GM19395 (cell line): ENCODE measurements around the gene TTLL7.
A peak's percentile ranks its signal among the peaks of the same experiment; 100 is the strongest.

Experiments
- ATAC-seq: cut with Tn5 transposase; IDR thresholded peaks from one replicate; pipeline ENCODE4 v1.9.1; 2021; ENCODE audit warnings: mild to moderate bottlenecking, moderate library complexity; ENCODE audit not compliant: unreplicated experiment

Gene TTLL7, protein sequence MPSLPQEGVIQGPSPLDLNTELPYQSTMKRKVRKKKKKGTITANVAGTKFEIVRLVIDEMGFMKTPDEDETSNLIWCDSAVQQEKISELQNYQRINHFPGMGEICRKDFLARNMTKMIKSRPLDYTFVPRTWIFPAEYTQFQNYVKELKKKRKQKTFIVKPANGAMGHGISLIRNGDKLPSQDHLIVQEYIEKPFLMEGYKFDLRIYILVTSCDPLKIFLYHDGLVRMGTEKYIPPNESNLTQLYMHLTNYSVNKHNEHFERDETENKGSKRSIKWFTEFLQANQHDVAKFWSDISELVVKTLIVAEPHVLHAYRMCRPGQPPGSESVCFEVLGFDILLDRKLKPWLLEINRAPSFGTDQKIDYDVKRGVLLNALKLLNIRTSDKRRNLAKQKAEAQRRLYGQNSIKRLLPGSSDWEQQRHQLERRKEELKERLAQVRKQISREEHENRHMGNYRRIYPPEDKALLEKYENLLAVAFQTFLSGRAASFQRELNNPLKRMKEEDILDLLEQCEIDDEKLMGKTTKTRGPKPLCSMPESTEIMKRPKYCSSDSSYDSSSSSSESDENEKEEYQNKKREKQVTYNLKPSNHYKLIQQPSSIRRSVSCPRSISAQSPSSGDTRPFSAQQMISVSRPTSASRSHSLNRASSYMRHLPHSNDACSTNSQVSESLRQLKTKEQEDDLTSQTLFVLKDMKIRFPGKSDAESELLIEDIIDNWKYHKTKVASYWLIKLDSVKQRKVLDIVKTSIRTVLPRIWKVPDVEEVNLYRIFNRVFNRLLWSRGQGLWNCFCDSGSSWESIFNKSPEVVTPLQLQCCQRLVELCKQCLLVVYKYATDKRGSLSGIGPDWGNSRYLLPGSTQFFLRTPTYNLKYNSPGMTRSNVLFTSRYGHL

DNA sequence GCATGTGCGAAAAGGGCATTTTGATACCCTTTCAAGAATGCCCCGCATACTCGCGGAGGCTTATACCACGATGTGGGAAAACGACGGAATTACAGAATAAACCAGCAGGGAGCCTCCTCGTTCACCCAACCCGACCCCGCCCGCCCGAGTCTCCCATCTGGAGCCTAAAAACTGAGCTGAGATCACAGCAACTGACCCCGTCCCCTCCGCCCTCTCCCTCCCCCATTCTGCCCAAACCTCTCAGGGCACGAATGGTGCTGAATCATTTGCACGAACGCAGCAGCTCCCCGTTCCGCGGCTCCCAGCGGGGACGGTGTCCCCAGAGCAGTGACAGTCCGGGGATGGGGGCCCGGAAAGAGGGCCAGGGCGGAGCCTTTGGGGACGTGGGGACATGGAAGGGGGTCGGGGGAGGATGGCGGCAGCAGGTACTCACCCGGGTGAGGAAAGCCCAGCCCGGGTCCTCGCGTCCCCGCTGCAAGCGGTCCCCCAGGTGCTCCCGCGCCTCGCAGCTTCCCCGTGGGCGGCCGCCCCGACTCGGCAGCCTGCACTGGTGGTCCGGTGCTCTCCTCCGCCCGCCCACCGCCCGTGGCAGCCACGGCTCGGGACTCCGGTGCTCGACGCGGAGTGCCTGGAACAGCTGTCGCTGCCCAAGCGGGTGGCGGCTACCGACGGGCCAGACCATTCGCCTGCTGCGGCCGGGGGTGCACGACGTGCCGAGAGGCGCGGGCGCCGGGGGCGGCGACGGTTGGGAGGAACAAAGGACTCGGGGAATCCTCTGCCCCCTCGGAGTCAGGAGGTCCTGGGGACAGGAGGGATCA lies at the start of gene TTLL7:
Gene TTLL7, minus strand, starts transcription at position 635 of the 818 bp plus-strand sequence. CDS start 46,921 bp downstream, outside the sequence.
- peak; percentile 89 for ATAC-seq

DNA sequence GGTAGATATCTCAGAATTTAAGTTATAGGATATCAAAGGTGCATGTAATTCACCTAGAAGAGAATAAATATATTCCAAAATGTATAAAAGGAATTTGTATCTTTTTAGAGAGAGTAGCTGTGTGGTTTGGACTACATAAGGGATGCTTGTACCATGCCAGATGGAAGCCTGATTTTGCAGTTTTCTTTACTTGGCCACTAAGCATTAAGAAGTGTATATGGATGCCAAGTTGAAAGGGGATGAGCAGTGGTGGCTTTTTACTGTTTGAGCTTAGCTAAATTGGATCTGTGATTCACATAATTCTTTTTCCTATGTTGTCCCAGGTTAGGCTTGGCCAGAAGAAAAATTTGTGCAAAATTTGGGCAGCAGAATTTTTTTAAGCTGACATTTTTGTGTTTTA lies 43.5 kb upstream of the TTLL7 start:
- no peak for ATAC-seq

GRCh38 chr1:84037758-84038611 lies 39.1 kb upstream of the TTLL7 start:
- ATAC-seq = no peak

DNA sequence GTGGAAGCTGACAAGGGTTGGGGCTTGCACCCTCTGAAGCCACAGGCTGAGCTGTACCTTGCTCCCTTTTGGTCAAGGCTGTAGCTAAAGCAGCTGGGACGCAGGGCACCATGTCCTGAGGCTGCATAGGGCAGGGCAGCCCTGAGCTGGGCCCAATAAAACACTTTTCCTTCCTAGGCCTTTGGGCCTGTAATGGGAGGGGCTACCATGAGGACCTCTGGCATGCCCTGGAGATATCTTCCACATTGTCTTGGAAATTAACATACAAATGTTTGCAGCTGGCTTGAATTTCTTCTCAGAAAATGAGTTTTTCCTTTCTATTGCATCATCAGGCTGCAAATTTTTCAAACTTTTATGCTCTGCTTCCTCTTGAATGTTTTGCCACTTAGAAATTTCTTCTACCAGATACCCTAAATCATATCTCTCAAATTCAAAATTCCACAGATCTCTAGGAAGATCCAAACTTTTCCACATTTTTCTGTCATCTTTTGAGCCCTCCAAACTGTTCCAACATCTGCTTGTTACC lies 32.9 kb upstream of the TTLL7 start:
- ATAC-seq = no peak

GRCh38 chr1:84027368-84027767 lies 28.4 kb upstream of the TTLL7 start:
- ATAC-seq = no peak

DNA sequence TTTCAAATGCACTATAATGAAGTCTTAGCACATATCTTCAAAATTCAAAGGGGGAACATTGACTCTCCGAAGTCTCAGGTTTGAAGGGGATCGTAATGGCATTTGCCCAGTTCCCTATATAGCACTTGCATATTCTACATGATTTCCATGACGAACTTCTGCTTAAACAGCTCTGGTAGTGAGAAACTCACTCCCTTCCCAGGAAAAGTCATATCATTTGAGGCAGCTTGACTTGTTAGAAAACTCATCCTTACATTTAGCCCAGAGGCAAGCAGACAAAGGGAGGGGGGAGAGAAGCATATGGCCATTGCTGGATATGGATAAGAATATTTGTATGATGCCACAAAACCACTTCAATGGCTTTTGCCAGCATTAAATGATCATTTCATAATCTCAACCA lies 27.0 kb upstream of the TTLL7 start:
- no peak for ATAC-seq

GRCh38 chr1:84021822-84022221 lies 22.9 kb upstream of the TTLL7 start:
- no peak for ATAC-seq

GRCh38 chr1:84020151-84020550 lies 21.2 kb upstream of the TTLL7 start:
- no peak for ATAC-seq

DNA sequence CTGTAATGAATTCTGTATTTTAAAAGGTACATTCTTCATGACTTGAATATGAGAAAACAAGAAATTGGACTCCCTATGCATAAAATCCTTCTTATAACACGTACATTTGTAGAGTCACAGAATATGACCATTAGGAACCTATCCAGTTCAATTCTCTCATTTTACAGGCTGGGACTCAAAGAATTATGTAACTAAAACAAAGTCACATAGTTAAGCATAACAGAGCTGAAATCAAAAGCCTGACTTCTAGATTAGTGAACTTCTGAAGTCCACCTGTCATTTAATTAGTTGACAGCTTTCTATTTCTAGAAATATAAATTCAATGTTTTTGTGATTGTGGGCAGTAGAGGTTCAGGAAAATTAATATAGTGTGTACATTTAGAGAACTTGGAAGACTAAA lies 20.3 kb upstream of the TTLL7 start:
- ATAC-seq = no peak

DNA sequence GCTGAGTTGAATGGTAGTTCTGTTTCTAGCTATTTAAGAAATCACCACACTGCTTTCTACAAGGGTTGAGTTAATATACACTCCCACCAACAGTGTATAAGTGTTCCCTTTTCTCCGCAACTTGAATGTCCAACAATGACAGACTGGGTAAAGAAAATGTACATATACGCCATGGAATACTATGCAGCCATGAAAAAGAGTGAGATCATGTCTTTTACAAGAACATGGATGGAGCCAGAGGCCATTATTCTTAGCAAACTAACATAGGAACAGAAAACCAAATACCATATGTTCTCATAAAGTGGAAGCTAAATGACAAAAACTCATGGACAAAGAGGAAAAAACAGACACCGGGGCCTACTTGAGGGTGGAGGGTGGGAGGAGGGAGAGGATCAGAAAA lies 14.8 kb upstream of the TTLL7 start:
- no peak for ATAC-seq

- no peak for ATAC-seq
Measured at GRCh38 chr1:84012018-84012417, 13.1 kb upstream of the TTLL7 start.

GRCh38 chr1:84010136-84010535 lies 11.2 kb upstream of the TTLL7 start:
- ATAC-seq = no peak

- ATAC-seq = no peak
Measured at GRCh38 chr1:84008631-84009030, 9.7 kb upstream of the TTLL7 start.

DNA sequence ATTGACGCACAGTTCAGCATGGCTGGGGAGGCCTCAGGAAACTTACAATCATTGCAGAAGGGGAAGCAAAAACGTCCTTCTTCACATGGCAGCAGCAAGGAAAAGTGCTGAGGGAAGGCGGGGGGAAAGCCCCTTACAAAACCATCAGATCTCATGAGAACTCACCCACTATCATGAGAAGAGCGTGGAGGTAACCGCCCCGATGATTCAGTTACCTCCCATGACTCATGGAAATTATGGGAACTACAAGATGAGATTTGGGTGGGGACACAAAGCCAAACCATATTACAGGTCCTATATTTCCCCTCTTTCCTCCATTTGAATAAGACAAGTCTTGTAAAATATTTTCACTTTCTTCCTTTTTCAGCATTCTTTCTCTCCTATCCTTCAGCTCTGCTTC lies 7.7 kb upstream of the TTLL7 start:
- ATAC-seq = no peak

GRCh38 chr1:84001501-84001900 lies 2.6 kb upstream of the TTLL7 start:
- no peak for ATAC-seq

- ATAC-seq = no peak
Measured at GRCh38 chr1:84000954-84001495, 2.1 kb upstream of the TTLL7 start.

DNA sequence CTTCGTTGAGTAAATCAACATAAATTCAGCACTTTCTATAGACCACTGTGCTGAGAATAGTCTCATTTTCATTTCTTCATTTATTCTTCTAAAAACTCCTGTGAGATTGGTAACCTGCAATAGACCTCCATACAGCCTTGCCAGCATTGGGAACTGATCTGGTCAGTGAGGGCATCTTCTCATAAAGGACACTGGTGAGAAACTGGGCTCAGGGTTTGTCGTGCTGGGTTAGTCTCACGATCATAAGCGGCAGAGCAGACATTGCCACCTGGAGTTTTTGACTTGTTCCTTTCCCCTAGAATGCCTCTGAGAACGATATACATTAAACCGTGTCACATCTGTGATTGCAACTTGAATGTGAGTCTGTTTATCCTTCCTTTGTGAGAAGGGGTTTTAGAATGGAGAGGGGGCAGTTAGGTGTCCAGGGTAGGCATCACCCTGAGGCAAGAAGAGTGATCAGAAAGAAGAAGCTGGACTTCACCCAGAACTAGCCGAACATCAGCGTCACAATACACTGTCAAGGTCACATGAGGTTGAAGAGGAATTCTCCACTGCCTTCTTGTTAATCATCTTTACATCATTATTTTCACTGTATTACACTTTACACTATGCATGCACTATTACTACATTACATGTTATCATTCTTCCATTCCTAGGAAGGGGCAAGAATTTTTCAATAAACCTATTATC lies 1.4 kb upstream of the TTLL7 start:
- ATAC-seq = no peak

DNA sequence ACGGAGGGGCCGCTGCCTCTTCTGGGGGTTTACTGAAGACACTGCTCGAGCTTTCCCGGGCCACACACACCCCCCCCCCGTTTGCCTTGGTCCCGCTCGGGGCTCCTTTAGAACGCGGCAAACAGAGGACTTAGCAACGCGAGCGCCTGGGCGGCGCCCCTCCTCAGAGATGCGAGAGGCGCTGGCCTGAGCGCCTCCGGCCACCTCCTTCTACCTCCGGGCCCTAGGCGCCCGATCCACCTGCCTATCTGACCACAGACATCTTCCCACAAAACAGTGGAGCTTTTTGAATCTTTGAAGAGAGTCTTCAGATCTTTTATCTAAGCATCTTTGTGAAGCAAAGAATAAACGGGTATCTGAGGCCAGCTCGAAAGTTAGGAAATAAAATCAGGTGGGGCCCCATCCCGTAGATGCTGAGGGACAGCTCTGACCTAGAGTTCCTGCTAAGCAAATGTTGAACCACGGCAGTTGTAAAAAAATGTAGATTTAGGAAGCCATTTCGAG lies 436 bp upstream of the TTLL7 start:
- peak; percentile 87 for ATAC-seq

GRCh38 chr1:83998205-83998497 lies 781 bp downstream of the TTLL7 start:
- no peak for ATAC-seq
